GM21367 (cell line): ENCODE measurements around the gene RARRES2.

Experiments used
- ATAC-seq: cut with Tn5 transposase; IDR thresholded peaks from one replicate; pipeline ENCODE4 v1.9.1; 2021; ENCODE audit not compliant: unreplicated experiment

Gene RARRES2

GRCh38 chr7:150377196-150377595 lies 35.8 kb upstream of the RARRES2 start:
- no peak for ATAC-seq

DNA sequence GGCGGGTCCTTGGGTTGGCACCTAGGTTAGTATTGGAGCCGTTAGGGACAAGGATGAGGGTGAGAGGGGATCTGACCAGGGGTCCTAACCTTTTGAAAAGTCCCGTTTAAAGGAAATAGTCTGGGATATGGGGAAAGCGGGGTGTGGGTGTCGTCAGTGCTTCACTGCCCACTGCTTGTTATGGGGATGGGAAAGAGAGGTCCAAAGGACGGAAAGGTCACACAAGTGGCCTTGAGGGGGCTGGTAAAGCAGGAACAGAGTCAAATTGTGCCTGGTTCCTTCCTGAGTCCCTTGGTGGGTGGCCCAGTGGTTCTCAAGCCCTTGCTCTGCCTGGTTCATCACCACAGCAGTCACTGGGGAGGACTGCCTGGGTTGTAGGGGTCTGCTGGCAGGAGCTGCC lies 35.1 kb upstream of the RARRES2 start:
- no peak for ATAC-seq

DNA sequence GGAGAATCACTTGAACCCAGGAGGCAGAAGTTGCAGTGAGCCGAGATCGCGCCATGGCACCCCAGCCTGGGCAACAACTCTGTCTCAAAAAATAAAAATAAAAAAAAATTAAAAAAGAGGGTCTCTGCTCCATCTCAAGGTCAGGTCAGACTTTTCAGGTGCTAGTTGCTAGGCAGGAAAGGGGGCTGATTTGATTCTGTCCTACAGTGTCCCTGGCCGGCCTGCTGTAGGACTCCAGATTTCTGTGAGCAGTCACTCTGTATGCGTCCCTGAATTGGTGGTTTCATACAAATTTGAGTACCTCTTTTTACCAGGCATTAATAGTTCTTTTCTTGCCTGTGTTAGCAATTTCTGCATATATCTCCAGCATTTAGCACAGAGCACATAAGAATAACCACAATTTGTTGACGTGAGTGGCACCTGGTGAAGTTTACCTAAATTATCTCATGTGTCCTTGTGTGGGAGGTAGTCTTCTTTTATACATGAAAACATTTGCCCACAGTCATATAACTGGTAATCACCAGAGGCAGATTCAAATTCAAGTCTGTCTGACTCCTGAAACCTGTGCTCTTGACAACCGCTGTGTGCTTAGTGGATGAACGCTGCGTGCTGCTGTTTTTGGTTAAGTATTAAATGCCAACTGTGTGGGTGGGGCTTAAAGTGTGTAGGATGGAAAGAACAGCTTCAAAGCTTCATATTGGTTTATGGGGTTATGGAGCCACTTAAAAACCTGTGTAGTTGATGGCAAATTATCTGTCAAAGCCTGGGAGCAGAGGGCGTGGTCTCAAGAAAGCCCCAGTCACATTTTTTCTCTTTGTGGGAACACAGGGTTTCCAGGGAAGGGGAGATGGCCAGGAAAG lies 34.5 kb upstream of the RARRES2 start:
- ATAC-seq = no peak

DNA sequence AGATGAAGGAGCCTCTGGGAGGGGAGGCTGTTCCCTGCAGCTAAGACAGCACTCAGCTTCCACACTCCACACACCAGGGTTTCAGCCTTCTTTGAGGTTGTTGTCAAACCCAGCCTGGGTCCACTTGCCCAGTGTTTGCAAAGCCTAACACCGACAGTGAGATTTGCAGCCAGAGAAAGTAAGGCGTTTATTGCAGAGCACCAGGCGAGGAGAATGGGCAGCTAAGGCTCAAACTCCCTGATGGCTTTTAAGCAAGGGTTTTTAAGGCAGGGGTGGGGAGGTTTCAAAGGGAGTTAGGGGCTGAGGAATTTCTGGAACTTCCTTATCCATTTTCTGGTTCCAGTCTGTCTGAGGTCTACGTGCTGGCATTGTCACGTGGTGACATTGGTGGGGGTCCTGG lies 33.0 kb upstream of the RARRES2 start:
- ATAC-seq = no peak

- no peak for ATAC-seq
These were observed 32.6 kb upstream of the RARRES2 start for GRCh38 chr7:150374026-150374425.

DNA sequence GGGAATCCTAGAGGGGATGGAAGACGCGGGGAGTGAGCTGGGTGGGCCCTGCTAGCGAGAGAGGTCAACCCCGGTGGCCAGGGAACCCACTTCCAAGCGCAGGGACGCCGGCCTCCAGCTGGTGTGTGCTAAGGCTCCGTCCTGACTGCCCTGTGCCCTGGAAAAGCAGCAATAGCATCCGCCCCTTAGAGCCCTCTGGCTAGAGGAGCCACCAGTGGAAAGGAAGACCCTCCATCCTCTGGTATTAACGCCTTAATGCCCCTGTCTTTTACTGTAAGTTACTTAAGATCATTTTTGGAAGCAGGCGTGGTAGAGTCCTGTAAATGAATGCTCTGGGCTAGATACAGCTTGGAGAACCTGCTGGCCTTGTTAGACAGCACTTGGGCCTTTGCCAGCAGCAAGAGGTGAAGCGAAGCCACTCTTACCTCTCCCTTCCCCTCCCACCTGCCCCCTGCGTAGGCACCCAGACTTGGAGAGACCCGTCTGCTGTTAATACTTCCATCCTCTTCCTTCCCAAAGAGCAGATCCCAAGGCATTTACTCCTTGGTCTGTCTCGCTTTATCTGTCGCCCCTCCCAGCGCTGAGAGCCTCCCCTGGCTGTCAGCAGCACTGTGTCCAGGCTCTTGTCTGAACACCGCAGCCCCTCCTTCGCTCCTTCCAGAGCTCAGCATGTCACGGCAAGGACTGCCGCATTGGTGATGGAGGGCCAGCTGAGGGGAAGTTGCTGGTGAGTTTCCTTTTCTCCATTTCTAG lies 31.8 kb upstream of the RARRES2 start:
- ATAC-seq = no peak

GRCh38 chr7:150372271-150373048 lies 31.0 kb upstream of the RARRES2 start:
- ATAC-seq = no peak

DNA sequence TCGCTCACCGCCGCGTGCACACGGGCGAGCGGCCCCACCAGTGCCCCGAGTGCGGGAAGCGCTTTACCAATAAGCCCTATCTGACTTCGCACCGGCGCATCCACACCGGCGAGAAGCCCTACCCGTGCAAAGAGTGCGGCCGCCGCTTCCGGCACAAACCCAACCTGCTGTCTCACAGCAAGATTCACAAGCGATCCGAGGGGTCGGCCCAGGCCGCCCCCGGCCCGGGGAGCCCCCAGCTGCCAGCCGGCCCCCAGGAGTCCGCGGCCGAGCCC lies 30.5 kb upstream of the RARRES2 start:
- ATAC-seq = no peak

DNA sequence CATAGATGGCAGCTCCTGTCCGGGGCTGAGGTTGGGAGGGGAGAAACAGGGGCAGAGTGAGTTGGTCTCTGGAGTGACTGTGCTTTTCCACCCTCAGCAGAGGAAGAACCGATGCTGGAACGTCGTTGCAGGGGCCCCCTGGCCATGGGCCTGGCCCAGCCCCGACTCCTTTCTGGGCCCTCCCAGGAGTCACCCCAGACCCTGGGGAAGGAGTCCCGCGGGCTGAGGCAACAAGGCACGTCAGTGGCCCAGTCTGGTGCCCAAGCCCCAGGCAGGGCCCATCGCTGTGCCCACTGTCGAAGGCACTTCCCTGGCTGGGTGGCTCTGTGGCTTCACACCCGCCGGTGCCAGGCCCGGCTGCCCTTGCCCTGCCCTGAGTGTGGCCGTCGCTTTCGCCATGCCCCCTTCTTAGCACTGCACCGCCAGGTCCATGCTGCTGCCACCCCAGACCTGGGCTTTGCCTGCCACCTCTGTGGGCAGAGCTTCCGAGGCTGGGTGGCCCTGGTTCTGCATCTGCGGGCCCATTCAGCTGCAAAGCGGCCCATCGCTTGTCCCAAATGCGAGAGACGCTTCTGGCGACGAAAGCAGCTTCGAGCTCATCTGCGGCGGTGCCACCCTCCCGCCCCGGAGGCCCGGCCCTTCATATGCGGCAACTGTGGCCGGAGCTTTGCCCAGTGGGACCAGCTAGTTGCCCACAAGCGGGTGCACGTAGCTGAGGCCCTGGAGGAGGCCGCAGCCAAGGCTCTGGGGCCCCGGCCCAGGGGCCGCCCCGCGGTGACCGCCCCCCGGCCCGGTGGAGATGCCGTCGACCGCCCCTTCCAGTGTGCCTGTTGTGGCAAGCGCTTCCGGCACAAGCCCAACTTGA lies 29.9 kb upstream of the RARRES2 start:
- ATAC-seq = no peak

- ATAC-seq = no peak
These were observed 29.2 kb upstream of the RARRES2 start for GRCh38 chr7:150370612-150371071.

- ATAC-seq = peak; percentile 1
These were observed 28.5 kb upstream of the RARRES2 start for GRCh38 chr7:150369748-150370501.

DNA sequence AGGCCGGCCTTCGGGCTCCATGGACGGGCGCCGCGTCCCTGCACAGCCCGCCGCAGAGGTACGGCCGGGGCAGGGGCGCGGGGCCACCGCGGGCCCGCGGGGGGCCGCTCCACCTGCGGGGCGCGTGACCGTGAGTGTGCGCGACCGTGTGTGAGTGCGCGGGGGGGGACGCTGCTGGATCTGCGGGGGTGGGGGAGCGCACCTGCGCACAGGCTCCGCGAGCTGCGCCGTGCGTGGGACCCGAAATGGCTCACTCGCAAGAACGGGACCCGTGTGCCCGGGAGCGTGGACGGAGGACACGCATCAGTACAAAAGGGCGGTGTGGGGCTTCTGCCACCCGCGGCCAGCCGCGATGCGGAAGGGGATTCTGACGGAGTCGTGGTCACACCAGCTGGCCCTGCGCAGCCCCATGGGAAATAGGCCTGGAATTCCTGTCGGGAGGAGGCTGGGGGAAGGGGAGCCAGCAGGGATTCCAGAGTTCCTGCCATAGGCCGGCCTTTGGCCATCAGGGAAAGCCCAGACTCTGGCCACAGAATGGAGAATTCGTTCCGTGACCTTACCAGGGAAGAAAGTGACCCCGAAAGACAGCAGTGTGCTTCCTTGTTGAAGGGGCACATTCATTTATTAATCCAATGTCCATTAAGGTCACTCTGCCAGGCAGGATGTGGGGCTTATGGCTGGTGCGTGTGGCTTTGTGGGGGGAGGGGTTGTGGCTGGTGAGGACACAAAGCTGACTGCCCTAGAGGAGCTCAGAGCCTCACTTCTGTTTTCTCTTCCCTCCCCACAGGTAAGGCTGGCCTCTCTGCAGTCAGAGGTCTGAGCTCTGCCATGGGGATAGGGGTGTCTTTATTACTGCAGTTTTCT lies 27.7 kb upstream of the RARRES2 start:
- peak; percentile 38 for ATAC-seq

GRCh38 chr7:150368096-150368883 lies 26.9 kb upstream of the RARRES2 start, which contains the start of gene REPIN1:
Gene REPIN1 (plus strand): TSS chr7:150368822. CDS start chr7:150369712, 890 bp downstream.
- peak; percentile 32 for ATAC-seq

GRCh38 chr7:150367677-150368095 lies 26.3 kb upstream of the RARRES2 start:
- ATAC-seq = no peak

- ATAC-seq = no peak
These were observed 24.4 kb upstream of the RARRES2 start for GRCh38 chr7:150365673-150366398.

DNA sequence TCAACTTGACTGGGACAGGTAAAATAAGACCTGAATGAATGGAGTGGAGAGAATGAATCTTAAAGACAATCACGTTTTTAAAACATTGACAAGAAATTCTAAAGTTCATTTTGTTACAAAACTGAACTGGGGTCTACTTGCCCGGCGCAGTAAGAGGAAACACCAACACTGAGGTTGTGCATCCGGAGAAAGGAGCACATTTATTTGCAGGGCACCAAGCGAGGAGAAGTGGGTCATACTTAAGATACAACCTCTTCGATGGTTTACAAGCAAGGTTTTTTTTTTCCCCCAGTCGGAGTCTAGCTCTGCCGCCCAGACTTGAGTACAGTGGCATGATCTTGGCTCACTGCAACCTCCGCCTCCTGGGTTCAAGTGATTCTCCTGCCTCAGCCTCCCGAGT lies 23.8 kb upstream of the RARRES2 start:
- ATAC-seq = no peak

- ATAC-seq = no peak
These were observed 22.4 kb upstream of the RARRES2 start for GRCh38 chr7:150363872-150364271.
